Retinal pigment epithelial cell (primary cell): ENCODE results near the gene SCYL2.
A peak's percentile ranks its signal among the peaks of the same experiment; 100 is the strongest.

Experiments used
- DNase-seq: peaks from one replicate; pipeline ENCODE4 v3.0.0-alpha.2; 2010; ENCODE audit warnings: low read depth
- H3K4me3 ChIP-seq: 2 replicates; pipeline ENCODE4 v1.5.1; 2011; ENCODE audit warnings: mild to moderate bottlenecking, low read length, control low read depth, moderate library complexity
- TF ChIP-seq, protein P1 (sequence below): conservative IDR thresholded peaks from 2 replicates; pipeline ENCODE4 v1.5.1; 2011; ENCODE audit warnings: low read depth, low read length, control low read depth, inconsistent platforms

Gene SCYL2

DNA sequence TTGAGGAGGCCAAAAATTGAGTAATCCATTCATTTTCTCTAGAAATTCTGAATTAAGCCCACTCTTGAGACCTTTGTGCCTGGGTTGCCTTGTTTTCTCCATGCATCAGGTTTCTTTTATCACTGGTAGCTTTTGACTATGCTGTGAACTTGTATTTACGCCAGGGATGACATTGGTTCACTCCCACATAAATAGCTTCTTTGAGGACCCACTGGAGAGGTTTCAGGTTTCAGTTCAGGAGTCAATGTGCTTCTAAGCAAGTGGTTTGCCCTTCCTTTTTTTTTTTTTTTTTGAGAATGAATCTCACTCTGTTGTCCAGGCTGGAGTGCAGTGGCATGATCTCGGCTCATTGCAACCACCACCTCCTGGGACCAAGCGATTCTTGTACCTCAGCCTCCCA lies 79.7 kb downstream of the SCYL2 start:
- no peak for DNase-seq
- no peak overlapping the region for H3K4me3 ChIP-seq
- TF ChIP-seq, protein P1, sequence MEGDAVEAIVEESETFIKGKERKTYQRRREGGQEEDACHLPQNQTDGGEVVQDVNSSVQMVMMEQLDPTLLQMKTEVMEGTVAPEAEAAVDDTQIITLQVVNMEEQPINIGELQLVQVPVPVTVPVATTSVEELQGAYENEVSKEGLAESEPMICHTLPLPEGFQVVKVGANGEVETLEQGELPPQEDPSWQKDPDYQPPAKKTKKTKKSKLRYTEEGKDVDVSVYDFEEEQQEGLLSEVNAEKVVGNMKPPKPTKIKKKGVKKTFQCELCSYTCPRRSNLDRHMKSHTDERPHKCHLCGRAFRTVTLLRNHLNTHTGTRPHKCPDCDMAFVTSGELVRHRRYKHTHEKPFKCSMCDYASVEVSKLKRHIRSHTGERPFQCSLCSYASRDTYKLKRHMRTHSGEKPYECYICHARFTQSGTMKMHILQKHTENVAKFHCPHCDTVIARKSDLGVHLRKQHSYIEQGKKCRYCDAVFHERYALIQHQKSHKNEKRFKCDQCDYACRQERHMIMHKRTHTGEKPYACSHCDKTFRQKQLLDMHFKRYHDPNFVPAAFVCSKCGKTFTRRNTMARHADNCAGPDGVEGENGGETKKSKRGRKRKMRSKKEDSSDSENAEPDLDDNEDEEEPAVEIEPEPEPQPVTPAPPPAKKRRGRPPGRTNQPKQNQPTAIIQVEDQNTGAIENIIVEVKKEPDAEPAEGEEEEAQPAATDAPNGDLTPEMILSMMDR: no peak

DNA sequence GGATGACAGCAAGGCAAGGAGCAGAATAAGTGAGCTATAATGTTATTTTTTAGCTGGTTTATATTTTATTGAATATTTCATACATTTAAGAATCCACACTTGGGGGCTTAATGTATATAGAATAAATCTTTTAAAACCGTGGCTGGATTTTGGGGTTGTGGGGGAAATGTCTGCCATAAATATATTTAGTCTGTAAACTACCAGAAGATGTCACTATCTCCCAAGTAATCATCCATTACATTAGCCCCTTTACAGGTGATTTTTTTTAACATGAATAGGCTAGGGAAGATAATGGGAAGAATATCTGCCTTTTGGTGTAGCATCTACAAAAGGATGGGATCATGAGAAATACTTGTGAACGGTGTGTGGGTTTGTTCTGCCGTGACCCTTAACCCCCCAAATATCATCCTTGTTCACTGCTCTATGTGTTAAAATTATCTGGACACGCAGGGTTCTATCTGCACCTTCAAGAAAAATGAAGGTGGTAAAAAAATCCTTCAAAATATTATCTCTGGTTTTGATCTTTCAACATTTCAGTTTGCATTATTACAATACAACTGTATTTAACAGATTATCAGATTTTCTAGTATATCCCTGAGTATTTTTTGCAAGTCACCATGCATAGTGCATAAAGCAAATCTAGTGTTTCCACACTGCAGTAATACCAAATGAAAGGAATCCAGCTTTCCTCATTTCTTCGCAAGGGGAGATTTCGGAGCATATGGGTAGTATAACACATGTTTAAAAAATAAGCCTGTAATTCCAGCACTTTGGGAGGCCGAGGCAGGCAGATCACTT lies 81.9 kb downstream of the SCYL2 start:
- TF ChIP-seq, protein P1: peak; percentile 42
- peak; percentile 4 for DNase-seq
- H3K4me3 ChIP-seq: no peak overlapping the region

DNA sequence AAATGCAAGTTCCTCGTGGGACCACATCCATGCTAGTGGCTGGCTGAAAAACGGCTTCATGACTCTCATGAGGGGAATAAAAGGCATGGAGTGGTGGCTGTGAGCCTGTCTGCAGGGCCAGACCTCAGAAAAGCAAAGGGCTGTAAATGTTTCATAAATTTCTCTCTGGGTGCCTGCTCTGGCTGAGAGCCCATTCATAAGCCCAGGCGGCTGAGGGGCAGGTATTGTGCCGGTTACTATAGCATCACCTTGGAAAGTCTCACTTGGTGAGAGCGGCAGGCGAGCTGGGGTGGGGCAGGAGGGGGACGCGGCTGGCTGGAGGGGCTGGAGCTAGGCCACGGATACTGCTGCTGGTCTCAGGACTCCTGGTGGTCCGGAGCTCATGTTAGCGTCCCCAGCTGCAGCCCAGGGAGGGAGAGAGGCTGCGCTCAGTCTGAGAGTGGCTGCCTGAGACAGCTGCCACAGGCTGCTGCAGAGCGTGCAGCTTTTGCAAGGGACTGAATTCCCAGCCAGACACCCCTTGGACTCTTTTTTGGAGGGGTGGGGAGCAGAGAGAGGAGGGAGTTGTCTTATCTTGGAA lies 89.8 kb downstream of the SCYL2 start, which contains the start of gene SLC17A8:
TSS of gene SLC17A8 (plus strand) at position 431 of the 580 bp plus-strand sequence. CDS start 318 bp downstream, outside the sequence.
- TF ChIP-seq, protein P1: no peak
- DNase-seq: no peak
- H3K4me3 ChIP-seq: no peak within 1 kb of the TSS

DNA sequence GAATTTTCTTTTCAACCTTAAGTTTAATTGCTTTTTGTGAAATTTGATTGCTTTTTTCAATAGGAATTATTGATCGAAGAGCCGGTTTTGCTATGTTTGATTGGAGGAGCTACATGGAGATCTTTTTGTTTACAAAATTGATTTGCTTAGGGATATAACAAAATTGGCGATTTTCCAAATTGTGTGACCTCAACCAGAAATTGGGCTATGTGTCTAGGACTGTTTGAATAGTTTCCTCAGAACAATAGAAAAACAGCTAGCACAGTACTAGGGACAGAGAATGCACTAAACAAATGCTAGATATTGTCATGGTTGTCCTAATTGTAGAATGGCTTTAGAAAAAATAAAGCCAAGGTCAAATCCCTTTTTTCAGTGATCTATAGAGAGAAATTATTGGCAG lies 92.3 kb downstream of the SCYL2 start:
- TF ChIP-seq, protein P1: no peak
- H3K4me3 ChIP-seq: no peak overlapping the region
- DNase-seq: no peak

DNA sequence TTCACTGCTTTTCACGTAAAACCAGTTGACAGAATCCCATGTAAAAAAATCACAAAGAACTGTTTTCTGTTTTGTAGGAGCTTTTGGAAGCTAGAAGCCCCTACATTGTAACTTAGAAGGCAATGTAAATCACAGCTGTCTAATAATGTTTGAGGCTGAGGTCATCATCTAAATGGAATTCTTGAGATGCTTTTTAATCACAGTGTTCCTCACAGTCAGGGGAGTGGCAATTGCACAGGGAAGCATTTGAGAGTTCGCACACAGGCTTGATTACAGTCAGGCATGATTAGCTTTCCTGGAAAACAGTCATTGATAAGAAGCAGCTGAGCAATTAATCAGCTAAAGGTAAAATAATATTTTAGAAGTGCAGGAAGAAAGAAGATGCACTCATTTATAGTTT lies 92.8 kb downstream of the SCYL2 start:
- TF ChIP-seq, protein P1: no peak
- no peak overlapping the region for H3K4me3 ChIP-seq
- peak; percentile 12 for DNase-seq

DNA sequence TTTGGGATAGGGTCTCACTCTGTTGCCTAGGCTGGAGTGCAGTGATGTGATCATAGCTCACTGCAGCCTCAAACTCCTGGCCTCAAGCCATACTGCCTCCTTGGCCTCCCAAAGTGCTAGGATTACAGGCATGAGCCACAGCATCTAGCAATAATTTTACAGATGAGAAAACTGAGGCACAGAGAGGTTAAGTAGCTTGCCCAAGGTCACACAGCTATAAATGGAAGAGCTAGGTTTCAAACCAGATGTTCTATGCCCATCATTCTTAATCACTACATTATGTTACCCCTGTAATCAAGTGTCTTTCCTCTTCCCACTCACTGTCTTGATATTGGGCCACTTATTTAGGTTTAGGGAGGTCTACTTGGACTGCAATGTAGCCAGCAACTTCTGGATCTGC lies 93.5 kb downstream of the SCYL2 start:
- TF ChIP-seq, protein P1: no peak
- H3K4me3 ChIP-seq: no peak overlapping the region
- DNase-seq: no peak

DNA sequence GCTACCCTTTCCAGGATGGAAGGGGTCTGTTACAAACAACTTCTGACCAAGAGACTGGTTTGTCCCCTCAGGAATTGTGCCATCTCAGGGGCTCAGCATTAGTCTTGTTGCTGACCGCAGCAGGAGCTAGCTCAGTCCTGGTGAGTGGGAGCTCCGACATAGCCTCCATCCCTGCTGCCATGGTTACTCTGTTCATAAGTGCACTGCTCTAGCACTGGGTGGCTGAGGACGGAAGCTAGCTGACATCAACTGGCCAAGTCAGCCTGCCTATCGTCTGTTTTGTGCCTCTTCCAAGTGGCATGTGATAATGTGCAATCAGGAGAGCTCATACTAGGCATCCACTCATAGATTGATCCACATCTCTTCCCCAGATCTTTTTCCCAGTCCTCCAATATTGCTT lies 97.3 kb downstream of the SCYL2 start:
- no peak for DNase-seq
- H3K4me3 ChIP-seq: no peak overlapping the region
- TF ChIP-seq, protein P1: no peak
